ENCODE data around the gene NAA30. TPM values are rescaled to one million over a fixed set of nuclear protein-coding genes. Genes with fewer than 3 reads are reported as not detected.
"Not testable (repeated sequence)": the region's sequence is repeated elsewhere in the genome, so short reads cannot be mapped to it uniquely, and the experiment has no call there.

NAA30 gene
- total RNA-seq (10 to 100 TPM; 19.2 to 48.3 TPM), polyA plus RNA-seq (ENCODE audit: insufficient read length in 2 of 2) (10 to 100 TPM; 25.5 to 38.4 TPM)
- long read RNA-seq, donor 1, full-length matches to known transcripts = 3 of 3 reads
- long read RNA-seq, donor 1, partial matches to known transcripts = 0 of 3 reads
- long read RNA-seq, donor 1, other reads (novel, unspliced or antisense) = 0 of 3 reads
- long read RNA-seq, donor 2, full-length matches to known transcripts = 1 of 1 reads
- long read RNA-seq, donor 2, partial matches to known transcripts = 0 of 1 reads
- long read RNA-seq, donor 2, other reads (novel, unspliced or antisense) = 0 of 1 reads
- long read RNA-seq, donor 3, full-length matches to known transcripts = 3 of 3 reads
- long read RNA-seq, donor 3, partial matches to known transcripts = 0 of 3 reads
- long read RNA-seq, donor 3, other reads (novel, unspliced or antisense) = 0 of 3 reads
- long read RNA-seq, donor 4, full-length matches to known transcripts = 5 of 5 reads
- long read RNA-seq, donor 4, partial matches to known transcripts = 0 of 5 reads
- long read RNA-seq, donor 4, other reads (novel, unspliced or antisense) = 0 of 5 reads

DNA sequence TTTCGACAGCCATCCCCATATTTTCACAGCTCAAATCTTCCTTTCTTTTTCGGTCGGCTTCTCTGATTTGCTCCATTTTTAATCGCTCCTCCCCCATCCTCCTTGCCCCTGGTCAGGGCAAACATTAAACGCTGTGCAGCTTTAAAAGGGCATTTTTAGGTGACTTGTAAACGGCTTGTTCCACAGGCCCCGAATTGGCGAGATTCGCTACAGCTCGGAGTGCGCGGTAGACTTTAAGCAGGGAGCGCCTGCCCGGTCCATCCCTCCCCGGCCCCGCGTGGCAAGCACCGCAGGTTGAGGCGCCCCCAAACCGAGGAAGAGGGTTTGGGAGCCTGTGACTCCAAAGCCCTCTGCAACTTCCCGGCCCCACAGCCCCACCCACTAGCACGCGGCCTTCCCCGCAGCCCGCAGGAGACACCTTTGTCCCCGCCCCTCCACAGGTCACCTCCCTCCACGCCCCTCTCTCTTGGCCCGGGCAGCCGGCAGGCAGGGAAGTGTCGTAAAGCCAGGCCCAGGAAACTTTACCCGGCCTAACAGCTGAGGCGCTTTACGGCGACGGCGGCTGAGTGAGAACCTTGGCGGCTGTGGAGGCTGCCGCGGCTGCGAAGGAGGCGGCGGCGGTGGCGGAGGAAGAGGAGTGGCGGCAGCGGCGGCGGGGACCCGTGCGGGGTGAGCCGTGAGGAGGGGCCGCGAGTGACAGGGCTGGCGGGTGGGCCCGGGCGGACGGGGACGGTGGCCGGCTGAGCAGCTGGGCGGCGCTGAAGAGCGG, at the start of gene NAA30:
Gene NAA30 (plus strand): TSS at position 550 of the 769 bp plus-strand sequence. CDS start 372 bp downstream, outside the sequence.
- peaks cover 5% of the 10 kb centered on the region for H3K4me1 ChIP-seq (ENCODE audit: control insufficient read depth, insufficient read depth, low read length)
- H3K27ac ChIP-seq (ENCODE audit: low read depth, low read length) = peak within 1 kb of the TSS; percentile 79
- H3K4me3 ChIP-seq (ENCODE audit: low read depth, low read length) = peak within 1 kb of the TSS; percentile 83
- no peaks in the 10 kb centered on the region for H3K27me3 ChIP-seq (ENCODE audit: control insufficient read depth, insufficient read depth, low read length)
- DNase-seq (ENCODE audit: low read depth in 4 of 6, low spot score in 6 of 6) = peak; percentile 85 to 98 (median 92)
- no peaks in the 10 kb centered on the region for H3K9me3 ChIP-seq (ENCODE audit: control insufficient read depth, insufficient read depth, low read length)
- no peaks in the 10 kb centered on the region for H3K36me3 ChIP-seq (ENCODE audit: control insufficient read depth, insufficient read depth, low read length)
- under 1% methylated on average over 57 of the region's 62 CpGs for WGBS (ENCODE audit: insufficient coverage)

DNA sequence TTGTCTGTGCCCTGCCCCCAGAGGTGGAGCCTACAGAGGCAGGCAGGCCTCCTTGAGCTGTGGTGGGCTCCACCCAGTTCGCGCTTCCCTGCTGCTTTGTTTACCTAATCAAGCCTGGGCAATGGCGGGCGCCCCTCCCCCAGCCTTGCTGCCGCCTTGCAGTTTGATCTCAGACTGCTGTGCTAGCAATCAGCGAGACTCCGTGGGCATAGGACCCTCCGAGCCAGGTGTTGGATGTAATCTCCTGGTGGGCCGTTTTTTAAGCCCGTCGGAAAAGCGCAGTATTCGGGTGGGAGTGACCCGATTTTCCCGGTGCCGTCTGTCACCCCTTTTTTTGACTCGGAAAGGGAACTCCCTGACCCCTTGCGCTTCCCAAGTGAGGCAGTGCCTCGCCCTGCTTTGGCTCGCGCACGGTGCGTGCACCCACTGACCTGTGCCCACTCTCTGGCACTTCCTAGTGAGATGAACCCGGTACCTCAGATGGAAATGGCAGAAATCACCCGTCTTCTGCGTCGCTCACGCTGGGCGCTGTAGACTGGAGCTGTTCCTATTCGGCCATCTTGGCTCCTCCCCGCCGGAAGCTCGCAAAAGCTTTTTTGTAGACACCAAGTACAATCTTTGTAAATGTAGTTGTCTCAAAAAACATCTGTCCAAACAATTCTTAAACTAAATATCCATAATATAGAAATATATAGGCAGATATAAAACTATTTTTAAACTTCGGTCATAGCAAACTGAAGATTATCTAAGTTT, 46.7 kb upstream of the NAA30 start:
- H3K27me3 ChIP-seq (ENCODE audit: control insufficient read depth, insufficient read depth, low read length); H3K4me1 ChIP-seq (ENCODE audit: control insufficient read depth, insufficient read depth, low read length); H3K36me3 ChIP-seq (ENCODE audit: control insufficient read depth, insufficient read depth, low read length); H3K27ac ChIP-seq (ENCODE audit: low read depth, low read length); H3K9me3 ChIP-seq (ENCODE audit: control insufficient read depth, insufficient read depth, low read length); DNase-seq (ENCODE audit: low read depth in 4 of 6, low spot score in 6 of 6); H3K4me3 ChIP-seq (ENCODE audit: low read depth, low read length): not testable (repeated sequence)
- WGBS (ENCODE audit: insufficient coverage) = 76% methylated on average over 16 of the region's 34 CpGs

DNA sequence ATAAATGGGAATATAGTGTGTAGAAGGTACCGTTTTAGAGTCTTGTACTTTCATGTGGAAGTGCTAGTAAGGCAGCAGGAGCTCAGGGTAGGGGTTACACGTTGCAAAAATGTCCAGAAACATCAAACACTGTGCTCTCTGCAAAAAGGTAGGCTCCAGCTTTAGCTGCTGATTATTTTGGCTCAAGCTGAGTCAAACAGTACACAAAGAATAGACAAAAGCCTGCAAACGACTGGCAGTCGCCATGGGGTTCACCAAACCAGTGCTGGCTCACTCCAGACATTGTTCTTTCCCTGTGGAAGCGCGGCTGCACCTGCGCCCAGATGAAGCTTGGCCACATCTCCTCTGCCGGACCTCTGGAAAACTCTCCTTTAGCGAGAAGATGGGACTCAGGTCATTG, 45.3 kb upstream of the NAA30 start:
- Histone ChIP-seq H3K27me3 (ENCODE audit: control insufficient read depth, insufficient read depth, low read length) (no peaks in the 10 kb centered on the region), H3K4me3 (ENCODE audit: low read depth, low read length) (no peak overlapping the region), H3K4me1 (ENCODE audit: control insufficient read depth, insufficient read depth, low read length) (no peaks in the 10 kb centered on the region), H3K27ac (ENCODE audit: low read depth, low read length) (no peak overlapping the region), H3K36me3 (ENCODE audit: control insufficient read depth, insufficient read depth, low read length) (no peaks in the 10 kb centered on the region), H3K9me3 (ENCODE audit: control insufficient read depth, insufficient read depth, low read length) (no peaks in the 10 kb centered on the region)
- peak in 2 of 6 donors; percentile 5 to 24 for DNase-seq (ENCODE audit: low read depth in 4 of 6, low spot score in 6 of 6)
- 60% methylated on average over 7 of the region's 9 CpGs for WGBS (ENCODE audit: insufficient coverage)

DNA sequence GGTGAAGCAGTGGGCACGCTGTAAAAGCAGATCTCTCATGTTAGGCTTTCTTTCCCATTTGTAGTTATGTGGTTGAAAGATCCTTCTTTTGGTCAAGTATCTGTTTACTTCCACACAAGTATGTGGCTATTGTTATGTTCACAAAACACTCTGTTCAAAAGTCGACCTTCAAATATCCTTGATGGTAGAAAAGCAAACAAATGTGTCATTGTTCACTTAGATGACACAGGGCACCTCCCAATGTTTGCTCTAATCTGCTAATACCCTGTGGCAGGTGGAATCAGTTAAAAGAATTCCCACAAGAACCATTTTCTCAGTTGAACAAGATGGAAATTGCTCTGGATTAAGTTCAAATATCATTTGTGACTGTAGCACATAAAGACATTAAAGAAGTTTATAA, 43.6 kb upstream of the NAA30 start:
- Histone ChIP-seq H3K36me3 (ENCODE audit: control insufficient read depth, insufficient read depth, low read length) (no peaks in the 10 kb centered on the region), H3K27ac (ENCODE audit: low read depth, low read length) (no peak overlapping the region), H3K27me3 (ENCODE audit: control insufficient read depth, insufficient read depth, low read length) (no peaks in the 10 kb centered on the region), H3K4me1 (ENCODE audit: control insufficient read depth, insufficient read depth, low read length) (no peaks in the 10 kb centered on the region), H3K4me3 (ENCODE audit: low read depth, low read length) (no peak overlapping the region), H3K9me3 (ENCODE audit: control insufficient read depth, insufficient read depth, low read length) (no peaks in the 10 kb centered on the region)
- WGBS (ENCODE audit: insufficient coverage) = no CpG with 5 or more reads among the region's 2 CpGs
- DNase-seq (ENCODE audit: low read depth in 4 of 6, low spot score in 6 of 6) = no peak

DNA sequence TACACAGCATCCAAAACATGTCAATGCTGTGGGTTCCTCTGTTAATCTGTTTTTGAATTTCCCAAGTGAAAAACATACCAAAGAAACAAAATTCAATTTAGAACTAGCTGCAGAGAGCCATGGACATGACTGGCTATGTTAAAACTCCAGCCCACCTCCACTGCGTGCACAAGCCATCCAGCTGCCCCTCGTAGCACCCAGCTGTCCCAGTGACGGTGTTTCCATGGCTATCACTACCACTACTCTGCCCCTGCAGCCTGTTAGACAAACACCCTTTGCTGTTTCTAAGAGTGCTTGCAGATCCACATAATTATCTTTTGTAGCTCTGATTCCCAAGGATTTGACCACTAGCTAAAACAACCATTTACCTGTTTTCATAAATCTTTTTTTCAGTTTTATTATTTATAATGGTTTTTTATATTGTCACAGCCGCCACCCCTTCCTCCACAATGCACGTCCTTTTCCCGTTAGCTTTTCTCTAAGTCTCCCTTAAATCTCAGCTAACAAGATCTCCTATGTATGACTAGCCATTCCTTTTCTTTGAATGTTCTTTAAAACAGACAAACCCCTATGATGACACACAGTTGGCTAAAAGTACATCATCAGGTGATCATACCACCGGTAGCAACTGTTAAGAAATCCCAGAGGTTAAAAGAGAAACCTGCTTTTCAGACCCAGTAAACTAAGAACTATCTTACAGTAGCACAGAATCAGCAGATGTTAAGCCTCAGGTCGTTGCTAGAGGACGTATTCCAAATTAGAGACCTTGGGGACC, 37.8 kb upstream of the NAA30 start:
- DNase-seq (ENCODE audit: low read depth in 4 of 6, low spot score in 6 of 6) = peak in 2 of 6 donors; percentile 16 to 37
- Histone ChIP-seq H3K4me1 (ENCODE audit: control insufficient read depth, insufficient read depth, low read length) (no peaks in the 10 kb centered on the region), H3K27ac (ENCODE audit: low read depth, low read length) (no peak overlapping the region), H3K4me3 (ENCODE audit: low read depth, low read length) (no peak overlapping the region), H3K36me3 (ENCODE audit: control insufficient read depth, insufficient read depth, low read length) (no peaks in the 10 kb centered on the region), H3K27me3 (ENCODE audit: control insufficient read depth, insufficient read depth, low read length) (no peaks in the 10 kb centered on the region), H3K9me3 (ENCODE audit: control insufficient read depth, insufficient read depth, low read length) (no peaks in the 10 kb centered on the region)
- 34% methylated on average over 5 of the region's 9 CpGs for WGBS (ENCODE audit: insufficient coverage)

DNA sequence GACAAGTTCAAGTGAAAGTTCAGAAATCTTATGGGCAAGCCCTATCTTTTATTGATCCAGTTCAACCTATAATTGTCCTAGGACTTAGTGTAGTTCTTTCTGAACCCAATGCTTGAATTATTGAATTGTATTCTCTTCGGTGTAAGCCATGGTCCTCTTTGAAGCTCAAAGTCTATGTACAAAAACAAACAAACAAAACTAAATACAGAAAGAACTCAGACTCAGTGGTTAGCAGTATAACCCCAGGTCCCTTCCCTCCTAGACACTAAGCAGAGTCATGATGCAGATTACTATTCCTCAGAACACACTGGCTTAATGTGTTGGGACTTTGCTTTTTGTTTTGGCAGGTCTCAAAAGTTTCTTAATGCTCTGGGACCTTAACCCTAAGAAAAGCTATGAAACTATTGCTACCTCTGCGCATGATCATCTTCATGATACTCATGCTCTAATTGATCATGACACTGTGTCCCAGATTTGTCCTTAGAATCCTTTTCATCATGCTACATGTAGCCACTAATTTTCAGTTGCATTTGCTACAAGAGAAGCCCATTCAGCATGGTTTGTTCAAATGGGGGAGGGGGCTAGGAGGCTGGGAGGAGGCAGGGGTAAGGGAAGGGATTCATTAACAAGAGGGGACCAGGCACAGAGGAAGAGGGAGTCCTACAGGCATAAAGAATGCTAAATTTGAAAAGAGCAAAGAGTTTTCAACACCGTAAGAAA, 35.1 kb upstream of the NAA30 start:
- Histone ChIP-seq H3K9me3 (ENCODE audit: control insufficient read depth, insufficient read depth, low read length) (no peaks in the 10 kb centered on the region), H3K27me3 (ENCODE audit: control insufficient read depth, insufficient read depth, low read length) (no peaks in the 10 kb centered on the region)

DNA sequence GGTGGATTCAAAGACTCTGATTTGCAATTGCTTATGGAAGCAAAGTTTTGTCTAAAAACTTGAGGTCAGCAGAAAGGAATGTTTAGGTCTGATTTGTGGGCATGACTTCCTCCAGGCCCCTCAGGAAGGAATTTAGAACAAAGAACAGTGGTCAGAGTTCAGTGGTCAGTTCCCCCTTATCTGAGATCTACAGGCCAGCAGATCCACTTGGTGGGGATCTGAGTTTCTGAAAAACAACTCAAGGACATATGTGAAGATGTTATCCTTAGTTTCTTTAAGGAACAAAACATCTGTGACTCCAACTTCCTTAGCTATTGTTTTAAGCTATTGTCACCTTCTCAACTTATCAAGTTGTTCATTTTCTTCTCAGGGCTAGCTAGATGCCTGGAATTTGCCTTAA, 28.0 kb upstream of the NAA30 start:
- H3K27me3 ChIP-seq (ENCODE audit: control insufficient read depth, insufficient read depth, low read length) = no peaks in the 10 kb centered on the region
- no peak overlapping the region for H3K27ac ChIP-seq (ENCODE audit: low read depth, low read length)
- no peak for DNase-seq (ENCODE audit: low read depth in 4 of 6, low spot score in 6 of 6)
- H3K9me3 ChIP-seq (ENCODE audit: control insufficient read depth, insufficient read depth, low read length) = no peaks in the 10 kb centered on the region
- peaks cover 2% of the 10 kb centered on the region for H3K4me1 ChIP-seq (ENCODE audit: control insufficient read depth, insufficient read depth, low read length)
- no peaks in the 10 kb centered on the region for H3K36me3 ChIP-seq (ENCODE audit: control insufficient read depth, insufficient read depth, low read length)
- no peak overlapping the region for H3K4me3 ChIP-seq (ENCODE audit: low read depth, low read length)

More for the DNA sequence above, 35.1 kb upstream of the NAA30 start:
- no peak overlapping the region for H3K4me3 ChIP-seq (ENCODE audit: low read depth, low read length)
- H3K27ac ChIP-seq (ENCODE audit: low read depth, low read length) = no peak overlapping the region
- no peaks in the 10 kb centered on the region for H3K36me3 ChIP-seq (ENCODE audit: control insufficient read depth, insufficient read depth, low read length)
- 64% methylated on average over 1 of the region's 3 CpGs for WGBS (ENCODE audit: insufficient coverage)
- H3K4me1 ChIP-seq (ENCODE audit: control insufficient read depth, insufficient read depth, low read length) = no peaks in the 10 kb centered on the region
- DNase-seq (ENCODE audit: low read depth in 4 of 6, low spot score in 6 of 6) = no peak

DNA sequence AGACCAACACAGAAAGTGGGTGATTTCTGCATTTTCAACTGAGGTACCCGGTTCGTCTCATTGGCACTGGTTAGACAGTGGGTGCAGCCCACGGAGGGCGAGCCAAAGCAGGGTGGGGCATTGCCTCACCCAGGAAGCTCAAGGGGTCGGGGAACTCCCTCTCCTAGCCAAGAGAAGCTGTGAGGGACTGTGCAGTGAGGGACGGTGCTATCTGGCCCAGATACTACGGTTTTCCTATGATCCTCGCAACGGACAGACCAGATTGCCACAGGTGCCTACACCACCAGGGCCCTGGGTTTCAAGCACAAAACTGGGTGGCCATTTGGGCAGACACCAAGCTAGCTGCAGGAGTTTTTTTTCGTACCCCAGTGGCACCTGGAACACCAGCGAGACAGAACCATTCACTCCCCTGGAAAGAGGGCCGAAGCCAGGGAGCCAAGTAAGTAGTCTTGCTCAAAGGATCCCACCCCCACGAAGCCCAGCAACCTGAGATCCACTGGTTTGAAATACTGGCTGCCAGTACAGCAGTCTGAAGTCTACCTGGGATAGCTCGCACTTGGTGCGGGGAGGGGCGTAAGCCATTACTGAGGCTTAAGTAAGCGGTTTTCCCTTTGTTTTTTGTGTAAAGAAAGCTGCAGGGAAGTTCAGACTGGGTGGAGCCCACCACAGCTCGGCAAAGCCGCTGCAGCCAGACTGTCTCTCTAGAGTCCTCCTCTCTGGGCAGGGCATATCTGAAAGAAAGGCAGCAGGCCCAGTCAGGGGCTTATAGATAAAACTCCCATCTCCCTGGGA, 25.5 kb upstream of the NAA30 start:
- Histone ChIP-seq H3K4me3 (ENCODE audit: low read depth, low read length) (no peak overlapping the region), H3K27me3 (ENCODE audit: control insufficient read depth, insufficient read depth, low read length) (no peaks in the 10 kb centered on the region), H3K4me1 (ENCODE audit: control insufficient read depth, insufficient read depth, low read length) (peaks cover 2% of the 10 kb centered on the region), H3K36me3 (ENCODE audit: control insufficient read depth, insufficient read depth, low read length) (no peaks in the 10 kb centered on the region), H3K9me3 (ENCODE audit: control insufficient read depth, insufficient read depth, low read length) (no peaks in the 10 kb centered on the region), H3K27ac (ENCODE audit: low read depth, low read length) (no peak overlapping the region)
- no peak for DNase-seq (ENCODE audit: low read depth in 4 of 6, low spot score in 6 of 6)
- WGBS (ENCODE audit: insufficient coverage) = 76% methylated on average over 18 of the region's 19 CpGs

Measured in spinal cord (tissue), 10 donors.